ENCODE data around the gene MOB2.
"Not testable (repeated sequence)": the region's sequence is repeated elsewhere in the genome, so short reads cannot be mapped to it uniquely, and the experiment has no call there.

MOB2 gene

GRCh38 chr11:1438967-1439330 lies 47.6 kb downstream of the MOB2 start:
- no peak for DNase-seq

- no peak for DNase-seq
Measured at GRCh38 chr11:1438261-1438966, 48.2 kb downstream of the MOB2 start.

GRCh38 chr11:1437500-1437899 lies 49.1 kb downstream of the MOB2 start:
- DNase-seq = no peak

GRCh38 chr11:1436468-1437039 lies 50.0 kb downstream of the MOB2 start:
- no peak for DNase-seq

GRCh38 chr11:1435820-1436467 lies 50.6 kb downstream of the MOB2 start:
- DNase-seq = no peak

- not testable (repeated sequence) for DNase-seq
Measured at GRCh38 chr11:1435479-1435819, 51.1 kb downstream of the MOB2 start.

GRCh38 chr11:1433977-1434640 lies 52.5 kb downstream of the MOB2 start:
- no peak for DNase-seq

GRCh38 chr11:1433568-1433967 lies 53.0 kb downstream of the MOB2 start:
- DNase-seq = no peak

GRCh38 chr11:1428762-1429316 lies 57.7 kb downstream of the MOB2 start:
- DNase-seq = no peak

GRCh38 chr11:1425439-1425838 lies 61.1 kb downstream of the MOB2 start:
- no peak for DNase-seq

GRCh38 chr11:1425006-1425405 lies 61.6 kb downstream of the MOB2 start:
- DNase-seq = no peak

GRCh38 chr11:1423406-1423805 lies 63.2 kb downstream of the MOB2 start:
- not testable (repeated sequence) for DNase-seq

- no peak for DNase-seq
Measured at GRCh38 chr11:1422981-1423380, 63.6 kb downstream of the MOB2 start.

GRCh38 chr11:1422481-1422880 lies 64.1 kb downstream of the MOB2 start:
- no peak for DNase-seq

- no peak for DNase-seq
Measured at GRCh38 chr11:1421291-1421690, 65.3 kb downstream of the MOB2 start.

- DNase-seq = no peak
Measured at GRCh38 chr11:1419811-1420210, 66.8 kb downstream of the MOB2 start.
